Keratinocyte (primary cell): Measurements from ENCODE around the gene CHAF1A. TPM values are rescaled to one million over a fixed set of nuclear protein-coding genes. Genes with fewer than 3 reads are reported as not detected.

Experiments
- DNase-seq: peaks from one replicate; pipeline ENCODE4 v3.0.0-alpha.2; 2011; ENCODE audit warnings: low read depth, missing footprints, low spot score
- FAIRE-seq: peaks from 2 replicates; lab custom pipeline; 2011; peaks lifted over from hg19 to GRCh38; lab: Jason Lieb, UNC
- H2AFZ ChIP-seq: 2 replicates; pipeline ENCODE4 v1.6.0; 2012; ENCODE audit warnings: low read length, control low read depth, inconsistent platforms; ENCODE audit not compliant: control insufficient read depth
- H3K27ac ChIP-seq: 2 replicates; pipeline ENCODE4 v1.5.1; 2011; ENCODE audit warnings: low read length; ENCODE audit not compliant: control insufficient read depth, insufficient read depth
- H3K27me3 ChIP-seq: 3 replicates; pipeline ENCODE4 v1.6.0; 2011; ENCODE audit warnings: low read length; ENCODE audit not compliant: control insufficient read depth, insufficient read depth; ENCODE audit errors: extremely low read depth
- H3K36me3 ChIP-seq, 2 experiments: 2 replicates in 1 of 2; 3 replicates in 1 of 2; pipeline ENCODE4 v1.5.1; 2011; ENCODE audit warnings: low read length in 2 of 2, mild to moderate bottlenecking in 1 of 2; ENCODE audit not compliant: control insufficient read depth in 2 of 2, insufficient read depth in 2 of 2; ENCODE audit errors: extremely low read depth in 1 of 2
- H3K4me1 ChIP-seq: 3 replicates; pipeline ENCODE4 v1.5.1; 2011; ENCODE audit warnings: low read length; ENCODE audit not compliant: control insufficient read depth, insufficient read depth; ENCODE audit errors: extremely low read depth
- H3K4me2 ChIP-seq: 3 replicates; pipeline ENCODE4 v1.6.0; 2011; ENCODE audit warnings: low read depth, low read length; ENCODE audit not compliant: control insufficient read depth, insufficient read depth; ENCODE audit errors: extremely low read depth
- H3K4me3 ChIP-seq, 3 experiments: fragments of 200-600 bp in 1 of 3; sonication (generic) in 1 of 3; 2 replicates in 2 of 3; 3 replicates in 1 of 3; pipeline ENCODE4 v1.5.1; 2011 to 2016; ENCODE audit warnings: low read length in 3 of 3, mild to moderate bottlenecking in 3 of 3, control low read depth in 2 of 3, inconsistent platforms in 1 of 3, low read depth in 1 of 3, mixed read lengths in 1 of 3, mixed run types in 1 of 3, moderate library complexity in 1 of 3; ENCODE audit not compliant: control insufficient read depth in 2 of 3, insufficient read depth in 2 of 3; ENCODE audit errors: extremely low read depth in 1 of 3
- H3K79me2 ChIP-seq: 2 replicates; pipeline ENCODE4 v1.6.0; 2012; ENCODE audit warnings: low read length; ENCODE audit not compliant: control insufficient read depth, insufficient read depth
- H3K9ac ChIP-seq: 3 replicates; pipeline ENCODE4 v1.6.0; 2011; ENCODE audit warnings: low read length; ENCODE audit not compliant: control insufficient read depth, insufficient read depth; ENCODE audit errors: extremely low read depth
- H3K9me1 ChIP-seq: 3 replicates; pipeline ENCODE4 v1.6.0; 2011; ENCODE audit warnings: low read length; ENCODE audit not compliant: control insufficient read depth, insufficient read depth; ENCODE audit errors: extremely low read depth
- H3K9me3 ChIP-seq: 2 replicates; pipeline ENCODE4 v1.5.1; 2012; ENCODE audit warnings: low read depth, low read length; ENCODE audit not compliant: control insufficient read depth
- H4K20me1 ChIP-seq: 3 replicates; pipeline ENCODE4 v1.6.0; 2011; ENCODE audit warnings: low read length; ENCODE audit not compliant: control insufficient read depth, insufficient read depth; ENCODE audit errors: extremely low read depth
- CTCF ChIP-seq, 3 experiments: IDR thresholded peaks in 1 of 3; conservative IDR thresholded peaks in 1 of 3; optimal IDR thresholded peaks in 1 of 3; 2 replicates in 2 of 3; 3 replicates in 1 of 3; pipeline versions ENCODE3 to v1.5.1; 2011; ENCODE audit warnings: low read length in 3 of 3, mild to moderate bottlenecking in 3 of 3, moderate library complexity in 2 of 3, control low read depth in 1 of 3, inconsistent platforms in 1 of 3; ENCODE audit not compliant: insufficient read depth in 2 of 3; ENCODE audit errors: extremely low read depth in 1 of 3
- EZH2 ChIP-seq: IDR thresholded peaks from one replicate; pipeline ENCODE4 v1.6.1; 2012; ENCODE audit warnings: inconsistent platforms, mild to moderate bottlenecking, low read length, moderate library complexity
- dilution Hi-C: fragments of 300-500 bp; cut with MboI; formaldehyde crosslinking; loops from one replicate; pipeline ENCODE4 v1.7.0; 2020; ENCODE audit warnings: low sequenced_read_pairs; ENCODE audit not compliant: extremely low pct_ligation_motif_present
- polyA plus RNA-seq, 5 experiments: library from polyadenylated mRNA; depleted of rRNA in 3 of 5; stranded (reverse) in 3 of 5; stranded (forward) in 1 of 5; unstranded in 1 of 5; fragments of >200 nt; gene quantifications; 1 replicate in 1 of 5; 2 replicates in 3 of 5; 3 replicates in 1 of 5; pipeline versions ENCODE4 v1.2.1 to v1.2.3, GENCODE V29; 2011 to 2012; ENCODE audit warnings: missing spikeins in 2 of 5, low read depth in 1 of 5, low replicate concordance in 1 of 5

The CHAF1A gene
- polyA plus RNA-seq, 1 donor (not counting 4 experiments of a cell fraction or from before 2014, with no cell fraction given), result 10.6 TPM

GRCh38 chr19:4366666-4367335, 35.6 kb upstream of the CHAF1A start:
- Histone ChIP-seq H3K4me2 (no peak overlapping the region), H3K4me3 (no peak overlapping the region), H3K27ac (no peak overlapping the region), H2AFZ (no peak overlapping the region), H3K4me1 (peaks cover 24% of the 10 kb centered on the region), H3K79me2 (peaks cover 34% of the 10 kb centered on the region), H3K27me3 (no peaks in the 10 kb centered on the region), H3K36me3 (peaks cover 28 to 39% of the 10 kb centered on the region in 2 experiments), H4K20me1 (no peaks in the 10 kb centered on the region), H3K9me3 (no peaks in the 10 kb centered on the region), H3K9me1 (no peaks in the 10 kb centered on the region), H3K9ac (no peak overlapping the region)
- dilution Hi-C loops, result no loop called here
- DNase-seq (no peak), FAIRE-seq (no peak)
- no peak for TF ChIP-seq CTCF (optimal IDR thresholded peaks at IDR 0.05 in 1 of 3, IDR thresholded peaks at IDR 0.05 in 1 of 3, conservative IDR thresholded peaks at IDR 0.05 in 1 of 3; ENCODE audit: extremely low read depth in 1 of 3, insufficient read depth in 2 of 3, low read length in 3 of 3)
- no peak for TF ChIP-seq EZH2

DNA sequence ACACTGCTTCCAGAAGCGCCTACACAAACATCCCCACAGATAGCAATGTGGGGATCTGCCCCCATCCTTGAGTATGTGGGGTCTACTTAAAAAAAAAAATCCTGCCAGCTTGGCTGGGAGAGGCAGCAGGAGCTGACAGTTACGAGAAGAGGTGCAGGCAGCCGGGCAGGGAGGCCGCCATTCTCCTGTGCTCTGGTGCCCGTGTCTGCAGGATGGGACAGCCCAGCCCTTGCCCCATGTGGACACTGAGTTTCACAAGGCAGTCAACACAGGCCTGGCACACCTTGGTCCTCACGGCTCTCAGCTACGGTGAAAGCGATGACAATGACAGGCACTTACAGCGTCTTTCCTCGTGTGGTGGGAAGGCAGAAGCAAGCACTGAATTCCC, 35.1 kb upstream of the CHAF1A start:
- no peak overlapping the region for H3K27ac ChIP-seq
- dilution Hi-C loops, result no loop called here
- H3K36me3 ChIP-seq, result peaks cover 28 to 33% of the 10 kb centered on the region in 2 experiments
- H3K79me2 ChIP-seq, result peaks cover 39% of the 10 kb centered on the region
- FAIRE-seq (no peak), DNase-seq (no peak)
- H3K4me3 ChIP-seq, result no peak overlapping the region
- H4K20me1 ChIP-seq, result no peaks in the 10 kb centered on the region
- peaks cover 24% of the 10 kb centered on the region for H3K4me1 ChIP-seq
- no peaks in the 10 kb centered on the region for H3K27me3 ChIP-seq
- H3K9me3 ChIP-seq, result no peaks in the 10 kb centered on the region
- no peak overlapping the region for H3K9ac ChIP-seq
- H3K9me1 ChIP-seq, result no peaks in the 10 kb centered on the region
- H3K4me2 ChIP-seq, result no peak overlapping the region
- no peak for TF ChIP-seq CTCF (optimal IDR thresholded peaks at IDR 0.05 in 1 of 3, IDR thresholded peaks at IDR 0.05 in 1 of 3, conservative IDR thresholded peaks at IDR 0.05 in 1 of 3; ENCODE audit: extremely low read depth in 1 of 3, insufficient read depth in 2 of 3, low read length in 3 of 3)
- no peak for TF ChIP-seq EZH2
- H2AFZ ChIP-seq, result no peak overlapping the region
